OCI-LY7 (cell line): ENCODE data around the gene ZFX.

ENCODE experiments used
- CTCF ChIP-seq: fragments of 200-600 bp; sonication (generic); conservative IDR thresholded peaks from 2 replicates; pipeline ENCODE4 v1.5.1; 2014; ENCODE audit warnings: mild to moderate bottlenecking, antibody characterized with exemption, low read length, moderate library complexity, mixed read lengths
- EZH2phosphoT487 ChIP-seq: fragments of 200-600 bp; sonication (generic); IDR thresholded peaks from 2 replicates; pipeline ENCODE4 v1.6.1; 2018; ENCODE audit warnings: low read depth, borderline replicate concordance, mild to moderate bottlenecking, mixed run types, antibody characterized with exemption, low read length, moderate library complexity, mixed read lengths

GRCh38 chrX:24243692-24244091, 94.2 kb downstream of the ZFX start:
- TF ChIP-seq CTCF: no peak
- no peak for TF ChIP-seq EZH2phosphoT487
